HG02840 (cell line): ENCODE results near the gene FRRS1.
"Not testable (repeated sequence)": the region's sequence is repeated elsewhere in the genome, so short reads cannot be mapped to it uniquely, and the experiment has no call there.

Experiments
- ATAC-seq: cut with Tn5 transposase; IDR thresholded peaks from one replicate; pipeline ENCODE4 v1.9.1; 2021; ENCODE audit warnings: mild to moderate bottlenecking, moderate library complexity, moderate number of reproducible peaks; ENCODE audit not compliant: unreplicated experiment, low FRiP score

FRRS1 gene, protein sequence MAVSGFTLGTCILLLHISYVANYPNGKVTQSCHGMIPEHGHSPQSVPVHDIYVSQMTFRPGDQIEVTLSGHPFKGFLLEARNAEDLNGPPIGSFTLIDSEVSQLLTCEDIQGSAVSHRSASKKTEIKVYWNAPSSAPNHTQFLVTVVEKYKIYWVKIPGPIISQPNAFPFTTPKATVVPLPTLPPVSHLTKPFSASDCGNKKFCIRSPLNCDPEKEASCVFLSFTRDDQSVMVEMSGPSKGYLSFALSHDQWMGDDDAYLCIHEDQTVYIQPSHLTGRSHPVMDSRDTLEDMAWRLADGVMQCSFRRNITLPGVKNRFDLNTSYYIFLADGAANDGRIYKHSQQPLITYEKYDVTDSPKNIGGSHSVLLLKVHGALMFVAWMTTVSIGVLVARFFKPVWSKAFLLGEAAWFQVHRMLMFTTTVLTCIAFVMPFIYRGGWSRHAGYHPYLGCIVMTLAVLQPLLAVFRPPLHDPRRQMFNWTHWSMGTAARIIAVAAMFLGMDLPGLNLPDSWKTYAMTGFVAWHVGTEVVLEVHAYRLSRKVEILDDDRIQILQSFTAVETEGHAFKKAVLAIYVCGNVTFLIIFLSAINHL

GRCh38 chr1:99766378-99766800 lies at the start of gene FRRS1:
TSS of gene FRRS1 (minus strand) at chr1:99766635. CDS start at chr1:99748768, 17,867 bp downstream.
- peak; percentile 94 for ATAC-seq

- ATAC-seq: no peak
Observed at GRCh38 chr1:99814373-99814900, 48.0 kb upstream of the FRRS1 start.

- ATAC-seq: no peak
Observed at GRCh38 chr1:99811747-99812146, 45.3 kb upstream of the FRRS1 start.

GRCh38 chr1:99811075-99811474 lies 44.6 kb upstream of the FRRS1 start:
- ATAC-seq: no peak

- ATAC-seq: peak; percentile 67
Observed at GRCh38 chr1:99808391-99809115, 42.1 kb upstream of the FRRS1 start.

GRCh38 chr1:99806882-99807281 lies 40.4 kb upstream of the FRRS1 start:
- ATAC-seq: no peak

DNA sequence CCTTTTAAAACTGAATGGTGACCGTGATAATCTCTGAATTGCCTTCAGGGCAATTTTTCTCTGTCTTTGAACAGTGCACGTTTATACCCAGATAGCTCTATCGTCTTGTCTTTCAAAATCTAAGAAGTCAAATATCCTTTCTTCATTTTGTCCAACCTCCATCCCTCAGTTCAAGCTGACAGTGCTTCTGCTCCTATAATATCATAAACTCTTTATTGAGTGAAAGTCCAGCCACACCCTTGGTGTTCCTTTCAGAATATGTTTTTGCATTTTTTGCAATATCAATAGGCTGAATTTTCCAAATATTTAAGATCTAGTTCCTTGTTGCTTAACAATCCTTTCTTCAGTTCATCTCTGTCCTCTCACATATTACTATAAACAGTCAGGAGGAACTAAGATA lies 35.1 kb upstream of the FRRS1 start:
- ATAC-seq: no peak

GRCh38 chr1:99793861-99794260 lies 27.4 kb upstream of the FRRS1 start:
- not testable (repeated sequence) for ATAC-seq

GRCh38 chr1:99789715-99790114 lies 23.3 kb upstream of the FRRS1 start:
- no peak for ATAC-seq

GRCh38 chr1:99788896-99789295 lies 22.5 kb upstream of the FRRS1 start:
- no peak for ATAC-seq

- ATAC-seq: peak; percentile 74
Observed at GRCh38 chr1:99786751-99787501, 20.5 kb upstream of the FRRS1 start.

DNA sequence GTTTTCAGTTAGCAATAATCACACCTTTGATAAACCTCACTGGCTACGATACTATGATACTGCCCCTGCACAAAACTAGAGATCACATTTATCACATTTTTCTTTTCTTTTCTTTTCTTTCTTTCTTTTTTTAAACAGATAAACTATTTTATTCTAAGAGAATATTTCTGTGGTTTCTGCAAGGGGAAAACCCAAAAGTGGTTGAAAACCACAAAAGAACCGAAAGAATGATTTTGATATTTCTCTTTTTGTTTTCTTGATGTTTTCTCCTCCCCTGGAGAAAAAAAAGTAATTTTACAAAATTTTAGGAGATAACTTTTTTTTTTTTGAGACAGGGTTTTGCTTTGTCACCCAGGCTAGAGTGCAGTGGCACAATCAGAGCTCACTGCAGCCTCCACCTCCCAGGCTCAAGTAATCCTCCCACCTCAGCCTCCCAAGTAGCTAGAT lies 18.4 kb upstream of the FRRS1 start:
- no peak for ATAC-seq

GRCh38 chr1:99784143-99784542 lies 17.7 kb upstream of the FRRS1 start:
- ATAC-seq: no peak

GRCh38 chr1:99782920-99783319 lies 16.5 kb upstream of the FRRS1 start:
- ATAC-seq: no peak

DNA sequence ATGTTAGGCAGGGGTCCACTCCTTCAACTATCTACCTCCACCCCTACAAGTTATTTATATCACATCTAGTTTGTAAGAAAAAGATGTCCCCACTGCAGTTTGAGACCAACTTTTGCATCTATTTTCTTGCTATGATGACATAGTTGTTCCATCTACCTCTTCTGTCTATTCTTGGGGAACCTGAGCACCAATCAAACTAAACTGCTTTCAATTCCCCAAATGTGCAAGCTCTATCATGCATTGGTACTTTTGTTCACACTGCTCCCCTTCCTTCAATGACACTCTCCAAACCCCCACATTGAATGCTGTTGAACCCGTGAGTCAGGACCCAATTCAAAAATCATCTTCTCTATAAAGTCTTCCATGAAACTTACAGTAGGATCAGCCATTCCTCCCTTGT lies 16.0 kb upstream of the FRRS1 start:
- ATAC-seq: no peak

GRCh38 chr1:99781798-99782197 lies 15.4 kb upstream of the FRRS1 start:
- ATAC-seq: no peak

GRCh38 chr1:99777752-99778151 lies 11.3 kb upstream of the FRRS1 start:
- no peak for ATAC-seq

DNA sequence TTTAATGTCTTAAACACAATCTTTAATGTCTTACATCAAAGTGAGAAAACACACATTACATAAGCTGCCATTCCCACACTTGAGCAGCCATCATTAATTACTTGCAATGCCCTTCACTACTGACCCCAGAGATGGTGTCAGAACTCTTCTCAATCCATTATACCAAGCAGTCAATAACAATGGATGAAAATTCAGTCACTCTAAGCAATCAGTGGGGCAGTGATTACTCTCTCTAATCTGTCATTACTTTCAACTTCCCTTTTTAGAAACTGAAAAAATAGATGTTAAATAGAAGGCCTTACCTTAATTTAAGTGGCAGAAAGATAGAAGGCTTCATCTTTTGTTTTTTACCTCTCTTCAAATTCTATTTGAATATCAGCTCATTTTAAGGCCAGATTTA lies 9.7 kb upstream of the FRRS1 start:
- no peak for ATAC-seq

DNA sequence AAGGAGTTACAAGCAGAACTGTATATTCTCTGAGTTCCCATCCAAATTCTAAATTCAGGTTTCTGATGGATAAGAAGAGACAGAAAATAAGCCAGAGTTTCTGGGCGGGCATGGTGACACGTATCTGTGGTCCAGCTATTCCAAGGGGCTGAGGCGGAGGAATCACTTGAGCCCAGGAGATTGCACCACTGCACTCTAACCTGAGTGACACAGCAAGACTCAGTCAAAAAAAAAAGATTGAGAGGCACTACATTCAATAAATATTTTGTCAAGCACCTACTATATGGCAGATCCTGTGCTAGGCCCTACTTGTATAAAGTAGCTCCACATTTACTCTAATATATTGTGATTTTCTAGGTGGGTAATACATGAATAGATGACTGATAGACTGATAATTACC lies 6.4 kb upstream of the FRRS1 start:
- no peak for ATAC-seq

- no peak for ATAC-seq
Observed at GRCh38 chr1:99771513-99771918, 5.1 kb upstream of the FRRS1 start.
